ENCODE measurements around the gene RPS6KC1. TPM values are rescaled to one million over a fixed set of nuclear protein-coding genes. Genes with fewer than 3 reads are reported as not detected.
"Not testable (repeated sequence)": the region's sequence is repeated elsewhere in the genome, so short reads cannot be mapped to it uniquely, and the experiment has no call there.

The RPS6KC1 gene
- total RNA-seq, 2 experiments from 2014 or later = 9.5 to 14.6 TPM

- Mint-ChIP-seq H3K9me3 (ENCODE audit: low read depth) (no peaks in the 10 kb centered on the region), H3K4me3 (no peak overlapping the region), H3K36me3 (peaks cover 32% of the 10 kb centered on the region), H3K4me1 (peaks cover 6% of the 10 kb centered on the region), H3K27me3 (no peaks in the 10 kb centered on the region), H3K27ac (no peak overlapping the region)
- CTCF ChIA-PET = interaction anchor here (1.2 kb wide), 1 partner anchor 9 kb away, joined by 4 read pairs; no protein-coding TSS in a partner anchor
- no peak for ATAC-seq
- no peak for DNase-seq
These were observed 52.6 kb downstream of the RPS6KC1 start for GRCh38 chr1:213103377-213104306.

- CTCF ChIA-PET = interaction anchor here (1.2 kb wide), 1 partner anchor 10 kb away, joined by 4 read pairs; no protein-coding TSS in a partner anchor
- Mint-ChIP-seq H3K36me3 (peaks cover 29% of the 10 kb centered on the region), H3K27ac (no peak overlapping the region), H3K27me3 (no peaks in the 10 kb centered on the region), H3K4me1 (peaks cover 6% of the 10 kb centered on the region), H3K4me3 (no peak overlapping the region), H3K9me3 (ENCODE audit: low read depth) (no peaks in the 10 kb centered on the region)
- no peak for DNase-seq
- no peak for ATAC-seq
These were observed 53.6 kb downstream of the RPS6KC1 start for GRCh38 chr1:213104604-213105003.

- DNase-seq = no peak
- Mint-ChIP-seq H3K4me3 (no peak overlapping the region), H3K27ac (no peak overlapping the region), H3K4me1 (peaks cover 13% of the 10 kb centered on the region), H3K27me3 (no peaks in the 10 kb centered on the region), H3K36me3 (peaks cover 23% of the 10 kb centered on the region), H3K9me3 (ENCODE audit: low read depth) (no peaks in the 10 kb centered on the region)
- no peak for ATAC-seq
- CTCF ChIA-PET = no interaction called here
These were observed 55.3 kb downstream of the RPS6KC1 start for GRCh38 chr1:213106298-213106697.

DNA sequence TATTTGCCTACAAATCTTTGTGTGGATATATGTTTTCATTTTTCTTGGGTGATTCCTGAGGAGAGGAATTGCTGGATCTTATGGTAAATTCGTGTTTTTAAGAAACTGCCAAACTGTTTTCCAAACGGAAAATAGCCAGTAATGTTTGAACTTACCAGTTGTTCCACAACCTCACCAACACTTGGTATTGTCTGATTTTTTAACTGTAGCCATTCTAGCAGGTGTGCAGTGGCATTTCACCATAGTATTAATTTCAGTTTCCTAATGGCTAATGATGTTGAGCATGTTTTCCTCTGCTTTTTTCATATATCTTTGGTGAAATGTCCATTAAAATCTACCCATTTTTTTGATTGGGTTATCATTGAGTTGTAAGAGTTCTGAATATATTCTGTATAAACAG, 56.6 kb downstream of the RPS6KC1 start:
- Mint-ChIP-seq H3K27ac (no peak overlapping the region), H3K36me3 (peaks cover 24% of the 10 kb centered on the region), H3K4me3 (no peak overlapping the region), H3K27me3 (no peaks in the 10 kb centered on the region), H3K9me3 (ENCODE audit: low read depth) (no peaks in the 10 kb centered on the region), H3K4me1 (peaks cover 13% of the 10 kb centered on the region)
- DNase-seq (no peak), ATAC-seq (no peak)
- CTCF ChIA-PET = no interaction called here

DNA sequence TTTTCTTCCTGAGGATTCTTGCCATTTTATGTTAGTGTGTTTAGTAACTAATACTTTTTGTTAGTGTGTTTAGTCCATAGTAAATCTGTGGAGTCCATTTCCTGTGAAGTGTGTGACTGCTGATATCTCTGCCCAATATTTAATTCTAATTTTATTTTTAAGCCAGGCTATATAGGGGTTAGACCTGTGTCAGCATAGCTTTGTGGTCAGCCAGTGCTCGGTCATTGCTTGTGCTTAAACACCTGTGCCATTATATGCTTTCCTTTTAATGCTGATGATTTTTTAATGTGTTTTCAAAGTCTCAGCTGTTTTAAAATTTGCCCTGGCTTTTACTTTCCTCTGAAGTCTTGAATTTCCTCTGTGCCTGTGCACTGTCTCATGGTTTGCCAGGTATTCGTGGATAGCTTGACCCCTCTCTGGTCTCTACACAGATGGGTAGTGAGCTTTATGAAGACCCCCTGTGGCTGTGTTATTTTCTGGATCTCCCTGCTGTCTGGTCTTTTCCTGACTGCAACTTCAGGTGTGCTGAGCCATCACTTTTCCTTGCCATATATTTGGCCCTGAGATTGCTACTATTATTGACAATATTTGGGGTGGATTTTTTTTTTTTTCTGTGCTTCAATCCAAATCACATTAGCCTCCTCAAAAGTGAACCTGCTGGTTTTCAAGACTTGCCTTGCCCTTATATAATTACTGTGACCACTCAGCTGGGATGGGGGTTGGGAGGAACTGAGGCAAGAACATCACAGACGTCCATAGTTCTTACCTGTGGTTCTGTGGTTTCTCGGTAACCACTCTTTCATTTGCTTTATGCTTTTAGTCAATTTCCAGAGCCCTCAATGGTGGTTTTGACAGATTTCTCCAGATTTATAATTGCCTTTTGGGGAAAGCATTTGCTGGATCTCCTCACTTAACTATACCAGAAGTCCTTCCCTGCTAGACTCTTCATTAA, 59.6 kb downstream of the RPS6KC1 start:
- Mint-ChIP-seq H3K36me3 (peaks cover 23% of the 10 kb centered on the region), H3K9me3 (ENCODE audit: low read depth) (no peaks in the 10 kb centered on the region), H3K4me3 (no peak overlapping the region), H3K27me3 (no peaks in the 10 kb centered on the region), H3K4me1 (peaks cover 7% of the 10 kb centered on the region), H3K27ac (no peak overlapping the region)
- DNase-seq (peak; percentile 42), ATAC-seq (peak; percentile 33)
- CTCF ChIA-PET = interaction anchor here (0.7 to 3.4 kb wide), 2 partner anchors 12 to 56 kb away, joined by 3 to 10 read pairs; no protein-coding TSS in a partner anchor

- no peaks in the 10 kb centered on the region for H3K27me3 Mint-ChIP-seq
- no peak overlapping the region for H3K27ac Mint-ChIP-seq
- ATAC-seq (no peak), DNase-seq (no peak)
- H3K36me3 Mint-ChIP-seq = peaks cover 16% of the 10 kb centered on the region
- H3K4me1 Mint-ChIP-seq = peaks cover 7% of the 10 kb centered on the region
- no peaks in the 10 kb centered on the region for H3K9me3 Mint-ChIP-seq (ENCODE audit: low read depth)
- CTCF ChIA-PET = interaction anchor here (3.4 kb wide), 1 partner anchor 11 kb away, joined by 10 read pairs; no protein-coding TSS in a partner anchor
- no peak overlapping the region for H3K4me3 Mint-ChIP-seq
These were observed 60.5 kb downstream of the RPS6KC1 start for GRCh38 chr1:213111502-213111901.

- H3K9me3 Mint-ChIP-seq (ENCODE audit: low read depth); H3K4me3 Mint-ChIP-seq; H3K27me3 Mint-ChIP-seq; ATAC-seq; DNase-seq; H3K27ac Mint-ChIP-seq: not testable (repeated sequence)
- Mint-ChIP-seq H3K36me3 (peaks cover 13% of the 10 kb centered on the region), H3K4me1 (peaks cover 11% of the 10 kb centered on the region)
- CTCF ChIA-PET = interaction anchor here (3.4 kb wide), 1 partner anchor 10 kb away, joined by 10 read pairs; no protein-coding TSS in a partner anchor
These were observed 61.7 kb downstream of the RPS6KC1 start for GRCh38 chr1:213112723-213113122.

- H3K27me3 Mint-ChIP-seq; H3K36me3 Mint-ChIP-seq; H3K9me3 Mint-ChIP-seq (ENCODE audit: low read depth); H3K27ac Mint-ChIP-seq; H3K4me3 Mint-ChIP-seq; ATAC-seq: not testable (repeated sequence)
- peaks cover 15% of the 10 kb centered on the region for H3K4me1 Mint-ChIP-seq
- CTCF ChIA-PET = interaction anchor here (0.9 kb wide), 1 partner anchor 101 kb away, joined by 3 read pairs; no protein-coding TSS in a partner anchor
- DNase-seq = peak; percentile 42
These were observed 66.7 kb downstream of the RPS6KC1 start for GRCh38 chr1:213117699-213118180.

GRCh38 chr1:213119794-213120193, 68.8 kb downstream of the RPS6KC1 start:
- CTCF ChIA-PET = no interaction called here
- no peak for ATAC-seq
- no peak overlapping the region for H3K27ac Mint-ChIP-seq
- no peaks in the 10 kb centered on the region for H3K27me3 Mint-ChIP-seq
- DNase-seq = no peak
- H3K36me3 Mint-ChIP-seq = peaks cover 5% of the 10 kb centered on the region
- H3K4me1 Mint-ChIP-seq = peaks cover 15% of the 10 kb centered on the region
- H3K9me3 Mint-ChIP-seq (ENCODE audit: low read depth) = no peaks in the 10 kb centered on the region
- no peak overlapping the region for H3K4me3 Mint-ChIP-seq

GRCh38 chr1:213120386-213120785, 69.3 kb downstream of the RPS6KC1 start:
- H3K27ac Mint-ChIP-seq = no peak overlapping the region
- H3K4me3 Mint-ChIP-seq = no peak overlapping the region
- no peaks in the 10 kb centered on the region for H3K27me3 Mint-ChIP-seq
- CTCF ChIA-PET = interaction anchor here (1.2 kb wide), 1 partner anchor 78 kb away, joined by 4 read pairs; no protein-coding TSS in a partner anchor
- DNase-seq = no peak
- H3K36me3 Mint-ChIP-seq = peaks cover 5% of the 10 kb centered on the region
- peaks cover 15% of the 10 kb centered on the region for H3K4me1 Mint-ChIP-seq
- ATAC-seq = no peak
- H3K9me3 Mint-ChIP-seq (ENCODE audit: low read depth) = no peaks in the 10 kb centered on the region

DNA sequence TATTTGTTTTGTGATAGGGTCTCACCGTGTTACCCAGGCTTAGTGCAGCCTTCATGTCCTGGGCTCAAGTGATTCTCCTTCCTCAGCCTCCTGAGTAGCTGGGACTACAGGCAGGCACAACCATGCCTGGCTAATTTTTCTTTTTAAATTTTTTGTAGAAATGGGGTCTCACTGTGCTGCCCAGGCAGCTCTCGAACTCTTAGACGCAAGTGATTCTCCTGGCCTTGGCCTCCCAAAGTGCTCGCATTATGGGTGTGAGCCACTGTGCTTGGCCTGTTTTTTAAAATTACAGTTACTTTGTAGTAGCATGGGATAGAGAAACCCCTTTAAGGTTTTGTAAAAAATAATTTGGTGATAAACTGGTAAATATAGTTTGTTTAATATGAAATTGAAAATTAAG, 69.9 kb downstream of the RPS6KC1 start:
- Mint-ChIP-seq H3K36me3 (peaks cover 4% of the 10 kb centered on the region), H3K4me1 (peaks cover 15% of the 10 kb centered on the region), H3K9me3 (ENCODE audit: low read depth) (no peaks in the 10 kb centered on the region), H3K4me3 (no peak overlapping the region), H3K27me3 (no peaks in the 10 kb centered on the region), H3K27ac (no peak overlapping the region)
- DNase-seq (no peak), ATAC-seq (no peak)
- CTCF ChIA-PET = interaction anchor here (1.2 to 3.4 kb wide), 3 partner anchors 10 to 78 kb away, joined by 4 to 10 read pairs (median 5); no protein-coding TSS in a partner anchor

DNA sequence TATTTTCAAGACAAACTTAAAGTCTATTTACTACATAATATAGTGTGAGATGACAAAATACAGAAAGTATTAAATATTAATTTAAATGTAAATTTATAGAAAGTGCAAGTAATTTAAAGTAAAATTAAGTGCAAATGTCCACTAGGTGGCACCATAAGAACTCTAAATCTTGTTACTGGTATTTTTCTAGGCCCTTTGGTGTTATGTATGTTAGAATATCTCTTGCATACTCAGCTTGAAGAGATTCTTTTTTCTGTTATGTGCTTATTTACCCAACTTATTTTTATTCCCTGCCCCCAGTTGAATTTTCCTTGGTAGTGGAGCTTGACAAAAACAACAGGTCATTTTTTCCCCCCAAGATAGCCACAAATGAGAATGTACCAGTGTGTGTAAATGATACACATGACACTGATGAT, 71.5 kb downstream of the RPS6KC1 start:
- H3K27ac Mint-ChIP-seq = no peak overlapping the region
- H3K4me3 Mint-ChIP-seq = no peak overlapping the region
- no peaks in the 10 kb centered on the region for H3K27me3 Mint-ChIP-seq
- H3K36me3 Mint-ChIP-seq = no peaks in the 10 kb centered on the region
- ATAC-seq (no peak), DNase-seq (no peak)
- H3K4me1 Mint-ChIP-seq = peaks cover 12% of the 10 kb centered on the region
- CTCF ChIA-PET = interaction anchor here (0.7 to 3.4 kb wide), 6 partner anchors 12 to 85 kb away, joined by 3 to 10 read pairs (median 3); no protein-coding TSS in a partner anchor
- no peaks in the 10 kb centered on the region for H3K9me3 Mint-ChIP-seq (ENCODE audit: low read depth)

- H3K27me3 Mint-ChIP-seq = no peaks in the 10 kb centered on the region
- peaks cover 10% of the 10 kb centered on the region for H3K4me1 Mint-ChIP-seq
- no peak overlapping the region for H3K4me3 Mint-ChIP-seq
- no peak overlapping the region for H3K27ac Mint-ChIP-seq
- CTCF ChIA-PET = interaction anchor here (0.7 to 3.4 kb wide), 7 partner anchors 12 to 1209 kb away, joined by 3 to 10 read pairs (median 3); no protein-coding TSS in a partner anchor
- no peaks in the 10 kb centered on the region for H3K36me3 Mint-ChIP-seq
- DNase-seq (no peak), ATAC-seq (no peak)
- H3K9me3 Mint-ChIP-seq (ENCODE audit: low read depth) = no peaks in the 10 kb centered on the region
These were observed 72.0 kb downstream of the RPS6KC1 start for GRCh38 chr1:213123087-213123486.
